Endothelial cell (in vitro differentiated cells): ENCODE measurements around the gene ABHD15. TPM values are rescaled to one million over a fixed set of nuclear protein-coding genes. Genes with fewer than 3 reads are reported as not detected.

ENCODE experiments used
- DNase-seq: peaks from one replicate; pipeline ENCODE4 v3.0.0; 2021; ENCODE audit warnings: low spot score
- H3K27ac Mint-ChIP-seq: one replicate; pipeline ENCODE4 v1.8.0; 2021; ENCODE audit warnings: mixed read lengths, inconsistent platforms; ENCODE audit not compliant: unreplicated experiment
- H3K27me3 Mint-ChIP-seq: one replicate; pipeline ENCODE4 v1.8.0; 2021; ENCODE audit warnings: mild to moderate bottlenecking, moderate library complexity, mixed read lengths, inconsistent platforms; ENCODE audit not compliant: unreplicated experiment
- H3K36me3 Mint-ChIP-seq: one replicate; pipeline ENCODE4 v1.8.0; 2021; ENCODE audit warnings: mild to moderate bottlenecking, low read depth, mixed read lengths, inconsistent platforms; ENCODE audit not compliant: unreplicated experiment
- H3K4me1 Mint-ChIP-seq: one replicate; pipeline ENCODE4 v1.8.0; 2021; ENCODE audit warnings: mild to moderate bottlenecking, mixed read lengths, inconsistent platforms; ENCODE audit not compliant: unreplicated experiment
- H3K4me3 Mint-ChIP-seq: one replicate; pipeline ENCODE4 v1.8.0; 2021; ENCODE audit warnings: mild to moderate bottlenecking, mixed read lengths, inconsistent platforms; ENCODE audit not compliant: unreplicated experiment
- H3K9me3 Mint-ChIP-seq: one replicate; pipeline ENCODE4 v1.8.0; 2021; ENCODE audit warnings: mixed read lengths, inconsistent platforms; ENCODE audit not compliant: unreplicated experiment
- total RNA-seq: library from RNA; stranded (reverse); fragmentation: NEBNext Ultra II Directional; extraction: Animal tissue kit (Norgen Biotek cat#: 25700); gene quantifications from one replicate; pipeline ENCODE4 v1.2.1, GENCODE V29; 2021; ENCODE audit not compliant: unreplicated experiment
- TF ChIP-seq, protein P1 (sequence below): fragments of 200-600 bp; sonication (generic); IDR thresholded peaks from one replicate; pipeline ENCODE4 v1.5.0; 2021; ENCODE audit warnings: antibody characterized with exemption; ENCODE audit not compliant: unreplicated experiment

Gene ABHD15
- total RNA-seq, 1 donor from 2014 or later: 1.7 TPM

DNA sequence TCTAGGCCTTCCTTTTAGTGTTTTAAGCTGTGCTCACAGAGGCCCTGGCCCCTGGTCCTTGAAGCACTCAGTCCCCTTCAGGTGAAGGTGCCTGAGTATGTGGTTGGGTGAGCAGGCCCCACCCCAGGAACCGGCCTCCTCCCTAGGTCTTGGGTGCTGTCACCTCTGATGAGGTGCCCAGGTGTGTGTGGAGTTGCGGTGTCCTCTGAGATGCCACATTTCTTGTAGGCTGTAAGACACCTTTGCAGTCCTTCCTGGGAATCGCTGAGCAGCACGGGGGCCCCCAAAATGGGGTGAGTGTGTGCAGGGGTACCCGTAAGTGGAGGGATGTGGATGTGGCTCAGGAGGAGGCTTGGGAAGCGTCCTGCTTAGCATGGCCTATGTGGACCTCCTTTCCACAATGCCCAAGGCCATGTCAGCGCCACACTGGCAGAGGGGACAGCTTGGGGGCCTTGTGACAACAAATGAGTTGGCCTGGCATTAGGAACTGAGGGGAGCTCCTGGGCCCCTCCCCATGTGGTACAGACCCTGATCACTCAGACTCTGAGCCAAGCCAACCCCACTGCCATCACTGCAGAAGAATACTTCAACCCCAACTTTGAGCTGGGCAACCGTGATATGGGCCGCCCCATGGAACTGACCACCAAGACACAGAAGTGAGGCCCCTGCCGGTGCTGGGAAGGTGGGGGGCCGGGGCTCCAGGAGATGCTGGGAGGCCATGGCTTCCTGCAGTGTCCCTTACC is 44.7 kb upstream of the ABHD15 start:
- Mint-ChIP-seq H3K9me3 (no peaks in the 10 kb centered on the region), H3K4me1 (peaks cover 9% of the 10 kb centered on the region), H3K36me3 (peaks cover 6% of the 10 kb centered on the region), H3K27ac (no peak overlapping the region), H3K27me3 (peaks cover 19% of the 10 kb centered on the region), H3K4me3 (no peak overlapping the region)
- TF ChIP-seq, protein P1, sequence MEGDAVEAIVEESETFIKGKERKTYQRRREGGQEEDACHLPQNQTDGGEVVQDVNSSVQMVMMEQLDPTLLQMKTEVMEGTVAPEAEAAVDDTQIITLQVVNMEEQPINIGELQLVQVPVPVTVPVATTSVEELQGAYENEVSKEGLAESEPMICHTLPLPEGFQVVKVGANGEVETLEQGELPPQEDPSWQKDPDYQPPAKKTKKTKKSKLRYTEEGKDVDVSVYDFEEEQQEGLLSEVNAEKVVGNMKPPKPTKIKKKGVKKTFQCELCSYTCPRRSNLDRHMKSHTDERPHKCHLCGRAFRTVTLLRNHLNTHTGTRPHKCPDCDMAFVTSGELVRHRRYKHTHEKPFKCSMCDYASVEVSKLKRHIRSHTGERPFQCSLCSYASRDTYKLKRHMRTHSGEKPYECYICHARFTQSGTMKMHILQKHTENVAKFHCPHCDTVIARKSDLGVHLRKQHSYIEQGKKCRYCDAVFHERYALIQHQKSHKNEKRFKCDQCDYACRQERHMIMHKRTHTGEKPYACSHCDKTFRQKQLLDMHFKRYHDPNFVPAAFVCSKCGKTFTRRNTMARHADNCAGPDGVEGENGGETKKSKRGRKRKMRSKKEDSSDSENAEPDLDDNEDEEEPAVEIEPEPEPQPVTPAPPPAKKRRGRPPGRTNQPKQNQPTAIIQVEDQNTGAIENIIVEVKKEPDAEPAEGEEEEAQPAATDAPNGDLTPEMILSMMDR: no peak
- DNase-seq: no peak

GRCh38 chr17:29610395-29610794 is 43.6 kb upstream of the ABHD15 start:
- TF ChIP-seq, protein P1: no peak
- no peak overlapping the region for H3K27ac Mint-ChIP-seq

GRCh38 chr17:29608986-29609385 is 42.1 kb upstream of the ABHD15 start:
- no peaks in the 10 kb centered on the region for H3K9me3 Mint-ChIP-seq
- H3K4me1 Mint-ChIP-seq: peaks cover 3% of the 10 kb centered on the region
- H3K27ac Mint-ChIP-seq: no peak overlapping the region
- no peak overlapping the region for H3K4me3 Mint-ChIP-seq
- H3K36me3 Mint-ChIP-seq: peaks cover 6% of the 10 kb centered on the region
- peaks cover 12% of the 10 kb centered on the region for H3K27me3 Mint-ChIP-seq
- TF ChIP-seq, protein P1: no peak
- DNase-seq: no peak

More at GRCh38 chr17:29610395-29610794, 43.6 kb upstream of the ABHD15 start:
- H3K36me3 Mint-ChIP-seq: peaks cover 6% of the 10 kb centered on the region
- peaks cover 6% of the 10 kb centered on the region for H3K4me1 Mint-ChIP-seq
- DNase-seq: no peak
- no peaks in the 10 kb centered on the region for H3K9me3 Mint-ChIP-seq
- H3K27me3 Mint-ChIP-seq: peaks cover 13% of the 10 kb centered on the region
- H3K4me3 Mint-ChIP-seq: no peak overlapping the region

- DNase-seq: no peak
These were observed 40.8 kb upstream of the ABHD15 start for GRCh38 chr17:29607557-29608195.

More at GRCh38 chr17:29607557-29608195, 40.8 kb upstream of the ABHD15 start:
- H3K36me3 Mint-ChIP-seq: peaks cover 6% of the 10 kb centered on the region
- TF ChIP-seq, protein P1: no peak
- no peak overlapping the region for H3K27ac Mint-ChIP-seq
- H3K9me3 Mint-ChIP-seq: no peaks in the 10 kb centered on the region
- H3K27me3 Mint-ChIP-seq: peaks cover 10% of the 10 kb centered on the region
- no peaks in the 10 kb centered on the region for H3K4me1 Mint-ChIP-seq
- no peak overlapping the region for H3K4me3 Mint-ChIP-seq
